NCI-H146 (cell line): ENCODE results near the gene TBL1XR1.

Experiments used
- DNase-seq: peaks from one replicate; lab custom pipeline; 2025; lab: John Stamatoyannopoulos, UW

TBL1XR1 gene

DNA sequence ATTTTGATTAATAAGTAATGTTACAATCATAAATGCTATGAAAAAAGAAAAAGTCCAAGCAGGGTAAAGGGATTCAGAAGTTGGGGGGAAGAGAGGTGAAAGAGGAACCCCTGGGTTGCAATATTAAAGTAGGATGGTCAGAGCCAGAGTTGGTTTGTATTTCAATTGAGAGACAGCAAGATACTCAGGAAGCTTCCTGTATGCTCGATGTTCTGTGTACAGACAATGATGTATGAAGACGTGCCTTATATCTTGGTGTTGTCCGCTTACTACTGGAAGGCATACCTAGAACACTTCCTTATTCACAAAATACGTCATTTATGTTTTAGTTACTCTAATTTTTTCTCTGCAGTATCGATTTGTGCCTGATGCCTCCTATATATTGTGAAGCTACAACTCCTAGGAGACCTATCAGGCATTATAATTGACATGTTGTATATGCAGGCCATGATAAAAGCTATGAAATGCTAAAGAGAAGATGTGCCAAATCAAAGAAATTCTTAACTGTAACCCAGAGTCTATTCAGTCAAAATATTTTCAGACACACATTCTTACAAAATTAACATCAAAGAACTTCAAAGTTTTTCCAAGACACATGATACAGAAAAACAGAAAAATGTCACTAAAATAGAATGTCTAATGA lies 87.5 kb downstream of the TBL1XR1 start:
- DNase-seq: no peak

DNA sequence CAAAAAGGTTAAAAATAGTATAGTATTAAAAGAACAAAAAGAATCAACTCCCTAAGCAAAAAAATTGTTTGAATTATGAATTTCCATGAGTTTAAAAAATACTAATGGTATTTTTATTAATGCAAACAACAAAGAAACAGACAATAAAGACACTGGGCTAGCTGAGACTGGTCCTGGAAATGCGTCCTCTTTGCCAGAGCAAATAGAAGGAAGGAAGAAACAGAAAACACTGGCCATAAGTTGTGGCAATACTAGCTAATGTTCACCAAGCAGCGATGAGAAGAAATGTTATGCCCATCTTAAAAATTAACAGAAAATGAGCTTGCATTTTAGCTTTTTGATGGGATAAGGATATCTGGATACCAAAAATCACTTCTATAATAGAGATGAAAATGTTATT lies 88.6 kb downstream of the TBL1XR1 start:
- DNase-seq: no peak

DNA sequence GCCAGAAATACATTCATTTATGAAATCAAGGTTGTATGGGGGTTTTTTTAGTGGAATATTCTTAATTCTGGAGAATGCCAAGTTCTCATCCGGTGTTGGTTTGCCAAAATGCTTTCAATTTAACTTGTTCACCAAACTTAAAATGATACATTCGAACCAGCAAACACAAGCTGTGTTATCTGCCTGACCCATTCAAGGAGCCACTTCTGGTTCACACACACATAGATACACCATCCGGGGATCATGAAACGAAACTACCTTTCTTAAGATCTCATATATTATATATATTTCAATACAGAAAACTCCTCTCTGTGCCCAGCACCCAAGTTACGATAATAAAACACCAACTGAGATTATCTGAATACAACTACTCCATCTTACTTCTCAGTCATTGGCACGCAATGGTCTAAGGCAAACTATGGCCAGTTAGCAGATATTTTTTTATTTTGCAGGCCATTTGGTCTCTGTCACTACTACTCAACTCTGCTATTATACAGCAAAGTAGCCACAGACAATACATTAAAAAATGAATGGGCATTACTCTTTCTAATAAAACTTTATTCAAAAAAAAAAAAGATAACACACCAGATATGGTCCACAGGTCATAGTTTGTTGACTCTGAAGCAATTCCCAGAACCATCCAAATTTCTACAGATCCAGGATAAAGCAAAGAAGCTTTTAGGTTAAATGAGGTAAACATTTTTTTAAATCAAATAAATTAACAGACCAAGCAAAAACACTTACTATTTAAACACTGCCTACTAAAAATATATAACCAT lies 89.6 kb downstream of the TBL1XR1 start:
- no peak for DNase-seq

DNA sequence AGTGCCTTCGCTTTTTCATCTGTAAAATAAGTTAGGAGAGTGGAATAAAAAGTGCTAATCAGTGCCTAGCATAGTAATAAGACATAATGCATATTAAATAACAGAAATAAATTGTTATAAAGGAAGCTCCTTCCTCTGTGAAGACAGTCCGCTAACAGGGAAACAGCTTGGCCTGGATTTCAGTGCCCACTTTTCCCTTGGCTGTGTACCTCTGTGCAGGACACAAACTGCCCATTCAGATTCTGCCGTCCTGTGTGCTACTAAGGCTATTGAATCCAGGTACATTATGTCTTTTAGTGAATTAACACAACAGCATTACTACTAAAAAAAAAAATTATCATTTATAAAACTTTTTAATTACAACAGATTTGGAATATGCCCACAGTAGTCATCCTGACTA lies 90.7 kb downstream of the TBL1XR1 start:
- no peak for DNase-seq

DNA sequence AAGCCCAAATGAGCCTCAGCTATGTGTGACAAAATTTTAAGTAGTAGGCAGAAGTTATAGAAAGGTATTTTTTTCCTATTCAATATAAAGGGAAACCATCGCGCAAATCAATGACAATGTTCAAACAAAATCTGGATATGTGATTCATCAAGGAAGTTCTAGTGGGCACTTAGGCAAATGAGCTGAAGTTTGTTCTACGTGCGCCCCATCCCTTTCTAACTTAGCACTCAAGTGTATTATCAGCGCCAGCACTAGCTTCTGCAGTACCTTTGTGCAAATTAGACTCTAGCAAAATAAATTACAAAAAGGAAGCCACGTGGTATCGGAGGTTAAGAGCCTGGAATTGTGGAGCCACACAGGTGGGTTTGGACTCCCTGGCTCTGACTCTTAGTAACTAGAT lies 91.1 kb downstream of the TBL1XR1 start:
- DNase-seq: no peak

DNA sequence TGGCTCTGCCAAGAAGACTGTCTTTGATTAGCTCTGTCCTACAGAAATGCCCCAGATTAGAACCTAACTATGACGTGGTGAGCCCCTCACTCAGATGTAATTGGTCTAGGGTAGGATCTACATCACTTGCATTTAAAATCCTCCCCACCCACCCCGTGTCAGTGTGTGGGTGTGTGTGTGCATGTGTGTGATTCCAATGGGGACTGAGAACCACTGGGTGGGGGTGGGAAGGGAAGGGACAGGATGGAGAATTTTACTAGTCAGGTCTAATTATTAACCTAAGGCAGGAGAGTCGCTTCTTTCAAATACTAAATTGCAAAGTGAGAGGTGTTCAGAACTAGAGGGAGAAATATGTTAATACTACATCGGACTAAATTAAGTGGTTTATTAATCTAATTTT lies 91.7 kb downstream of the TBL1XR1 start:
- no peak for DNase-seq

DNA sequence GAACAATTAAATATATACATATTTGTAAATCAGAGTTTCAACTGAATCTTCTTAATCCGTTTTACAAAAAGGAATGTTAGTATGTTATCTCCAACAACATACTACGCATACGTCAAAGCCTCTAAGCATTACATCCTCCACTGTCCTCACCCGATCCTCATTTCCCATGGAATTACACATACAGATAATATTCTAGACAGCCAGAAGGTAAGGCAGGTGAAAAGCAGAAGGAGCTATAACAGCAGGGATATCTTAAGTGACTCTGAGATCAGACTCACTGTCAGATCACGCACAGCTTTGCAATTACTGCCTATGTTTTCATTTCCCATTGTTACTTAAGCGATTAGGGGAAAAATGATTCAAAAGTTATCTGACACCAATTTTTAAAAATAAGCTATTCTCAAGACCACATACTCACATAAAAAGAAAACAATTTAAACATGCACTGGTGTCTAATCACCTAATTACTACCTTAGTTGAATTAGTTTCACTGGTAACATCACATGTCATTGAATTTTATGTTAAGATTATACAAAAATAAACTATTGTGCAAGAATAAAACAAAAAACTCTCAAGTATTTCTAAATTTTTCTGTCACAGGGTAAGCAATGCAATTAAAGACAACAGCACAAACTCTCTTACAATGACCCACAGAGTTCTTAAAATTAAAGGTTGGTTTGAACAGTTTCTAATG lies 92.8 kb downstream of the TBL1XR1 start:
- peak; percentile 26 for DNase-seq

DNA sequence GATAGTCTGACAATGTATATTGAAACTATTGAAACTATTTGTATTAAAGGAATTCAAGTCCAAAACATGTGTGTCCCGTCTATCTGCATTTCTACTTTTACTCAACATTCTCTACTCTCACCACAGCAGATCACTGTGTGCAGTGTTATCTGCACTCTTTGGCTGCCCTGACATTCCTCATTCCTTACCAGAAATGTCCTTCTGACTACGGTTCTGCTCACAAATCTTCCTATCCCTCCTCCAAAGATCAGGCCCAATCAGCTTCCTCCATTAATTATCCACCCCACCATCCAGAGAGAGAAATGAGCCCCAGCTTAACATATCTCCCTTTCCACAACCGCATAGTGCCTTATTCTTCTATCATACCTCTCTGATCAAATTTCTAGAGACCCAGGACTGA lies 94.7 kb downstream of the TBL1XR1 start:
- no peak for DNase-seq

DNA sequence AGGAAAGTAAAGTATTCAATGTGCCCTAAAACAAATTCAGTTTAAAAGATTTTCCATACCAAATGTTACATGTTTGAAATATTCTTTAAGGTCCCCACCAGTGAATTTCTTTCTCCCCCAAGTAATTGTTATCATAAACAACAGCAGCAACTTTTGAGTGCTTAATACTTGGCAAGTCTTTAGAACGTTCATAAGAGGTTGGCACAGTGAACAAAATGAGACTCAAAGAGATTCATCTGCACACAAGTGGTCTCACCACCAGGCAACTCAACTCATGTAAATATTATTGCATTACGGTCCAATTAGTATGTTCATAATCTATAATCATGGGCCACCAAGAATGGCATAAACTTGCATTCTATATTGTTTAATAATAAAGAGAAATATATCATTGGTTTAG lies 98.7 kb downstream of the TBL1XR1 start:
- no peak for DNase-seq

DNA sequence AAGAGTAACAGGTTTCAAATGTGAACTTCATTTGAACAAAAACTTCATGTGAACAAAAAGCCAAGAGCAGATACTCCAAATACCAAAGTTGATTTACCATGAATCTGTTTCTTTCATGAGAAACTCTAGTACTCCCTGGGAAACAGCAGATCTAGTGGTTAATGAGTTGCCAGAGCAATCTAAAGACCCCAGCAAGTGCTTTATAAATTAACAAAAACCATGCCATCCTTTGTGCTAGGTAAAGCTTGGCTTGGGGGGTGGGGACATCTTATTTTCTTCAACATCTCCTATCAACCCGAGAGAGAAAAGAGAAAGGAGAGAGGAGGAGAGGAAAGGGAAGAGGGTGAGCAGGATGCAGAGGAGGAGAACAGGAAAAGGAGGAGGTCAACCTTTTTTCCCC lies 100.7 kb downstream of the TBL1XR1 start:
- no peak for DNase-seq

DNA sequence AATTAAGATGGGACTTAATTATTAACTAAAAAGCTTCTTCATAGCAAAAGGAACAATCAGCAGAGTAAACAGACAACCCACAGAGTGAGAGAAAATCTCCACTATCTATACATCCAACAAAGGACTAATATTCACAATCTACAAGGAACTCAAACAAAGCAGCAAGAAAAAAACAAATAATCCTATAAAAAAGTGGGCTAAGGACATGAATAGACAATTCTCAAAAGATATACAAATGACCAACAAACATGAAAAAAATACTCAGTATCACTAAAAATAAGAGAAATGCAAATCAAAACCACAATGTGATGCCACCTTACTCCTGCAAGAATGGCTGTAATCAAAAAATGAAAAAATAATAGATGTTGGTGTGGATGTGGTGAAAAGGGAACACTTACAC lies 103.3 kb downstream of the TBL1XR1 start:
- DNase-seq: no peak

DNA sequence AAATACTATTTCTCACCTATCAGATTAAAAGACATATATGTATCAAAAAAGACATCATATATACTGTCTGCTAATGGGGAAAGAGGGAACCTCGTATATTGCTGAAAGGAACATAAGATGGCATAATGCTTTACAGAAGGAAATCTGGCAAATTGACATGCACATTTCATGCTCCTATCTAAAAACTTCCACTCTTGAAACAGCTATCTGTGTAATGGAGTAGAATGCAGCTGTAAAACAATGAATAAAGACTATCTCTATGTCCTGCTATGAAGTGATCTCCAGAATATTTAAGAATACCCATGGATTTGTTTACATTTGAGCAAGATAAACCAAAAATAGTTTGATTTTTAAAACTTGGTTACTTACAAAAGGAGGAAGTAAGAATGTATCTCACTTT lies 107.4 kb downstream of the TBL1XR1 start:
- DNase-seq: no peak

DNA sequence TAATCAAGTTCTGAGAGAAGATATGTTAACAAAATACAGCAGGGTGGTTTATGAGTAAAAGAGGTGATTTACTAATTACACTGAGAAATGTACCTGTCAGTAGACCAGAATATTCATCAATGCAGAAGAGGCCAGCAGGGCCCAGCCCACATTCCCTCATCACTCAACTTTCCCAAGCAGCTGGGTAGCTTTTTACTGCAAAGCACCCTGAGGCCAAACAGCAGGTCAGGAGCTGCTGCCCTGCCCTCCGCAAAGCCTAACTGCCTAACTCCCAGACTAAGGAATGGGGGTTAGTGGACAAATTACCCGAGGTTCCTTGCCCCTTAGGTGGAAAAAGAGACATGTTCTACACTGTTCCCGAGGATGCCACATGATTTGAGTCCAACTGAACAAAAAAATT lies 108.2 kb downstream of the TBL1XR1 start:
- DNase-seq: no peak

DNA sequence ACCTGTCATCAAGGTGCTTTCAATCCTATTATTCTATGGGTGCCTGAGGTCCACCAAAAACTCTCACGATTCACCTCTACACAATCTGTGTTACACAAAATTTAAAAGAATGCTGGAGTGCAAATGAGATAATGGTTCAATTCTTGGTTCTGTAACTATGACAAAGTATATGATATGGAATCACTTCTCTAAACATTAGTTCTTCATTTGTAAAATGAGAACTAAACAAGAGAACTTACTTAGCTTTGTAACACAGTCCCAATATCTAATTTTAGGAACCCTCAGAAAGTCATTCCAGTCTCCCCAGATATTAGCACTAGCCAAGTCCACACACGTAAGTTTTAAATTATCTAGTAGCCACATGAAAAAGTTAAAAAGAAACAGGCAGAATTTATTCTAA lies 111.5 kb downstream of the TBL1XR1 start:
- DNase-seq: no peak

DNA sequence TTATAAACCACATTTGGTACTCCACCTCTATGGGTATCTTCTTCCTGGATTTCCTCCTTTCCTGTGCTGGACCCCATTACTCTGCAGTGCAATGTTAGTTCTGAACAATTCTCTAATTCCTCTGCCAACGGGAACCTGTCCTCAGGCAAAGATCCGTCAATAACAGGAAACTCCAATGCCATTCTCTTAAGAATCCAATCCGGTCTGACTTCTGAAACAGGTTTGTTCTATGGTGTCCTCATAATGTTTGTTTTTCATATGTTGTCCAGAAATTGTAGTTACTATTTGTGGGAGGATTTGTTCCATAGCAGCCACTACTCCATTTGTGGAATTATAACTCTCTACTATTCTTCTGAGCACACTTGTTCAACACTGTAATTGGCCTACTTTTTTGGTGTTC lies 112.7 kb downstream of the TBL1XR1 start:
- DNase-seq: no peak

DNA sequence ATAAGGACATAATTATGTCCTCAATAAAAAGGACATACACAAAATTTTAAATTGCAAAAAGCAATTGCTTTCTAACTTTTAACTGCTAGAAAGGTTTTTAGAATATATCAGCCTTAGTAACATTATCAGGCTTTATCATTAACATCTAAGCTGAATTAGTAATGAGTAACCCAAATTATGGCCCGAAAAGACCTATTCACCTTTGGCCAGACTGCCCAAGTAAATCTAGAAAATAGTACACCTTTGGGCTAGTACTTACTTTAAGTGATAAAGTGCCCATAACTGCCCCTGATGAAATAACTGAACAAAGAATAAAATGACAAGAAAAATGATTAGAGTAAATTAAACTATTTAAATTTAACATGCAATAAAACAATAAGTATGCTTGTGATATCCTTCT lies 117.2 kb downstream of the TBL1XR1 start:
- no peak for DNase-seq

DNA sequence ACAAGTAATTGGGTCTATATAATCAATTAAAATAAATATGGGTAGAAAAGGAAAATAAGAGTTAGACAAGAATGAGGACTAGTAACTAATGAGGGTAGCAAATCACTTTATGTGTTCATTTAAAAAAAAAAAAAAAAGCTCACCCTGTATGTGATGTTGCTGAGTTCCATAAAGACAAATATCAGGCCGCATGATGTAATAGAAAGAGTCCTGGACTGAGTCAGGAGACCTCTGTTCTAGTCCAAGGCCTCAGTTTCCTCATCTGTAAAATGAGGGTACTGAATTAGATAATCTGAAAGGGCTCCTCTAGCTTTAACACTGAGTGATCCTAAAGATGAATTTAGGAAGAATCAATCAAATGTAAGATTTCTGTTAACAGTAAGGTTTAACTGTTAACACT lies 117.6 kb downstream of the TBL1XR1 start:
- DNase-seq: no peak

DNA sequence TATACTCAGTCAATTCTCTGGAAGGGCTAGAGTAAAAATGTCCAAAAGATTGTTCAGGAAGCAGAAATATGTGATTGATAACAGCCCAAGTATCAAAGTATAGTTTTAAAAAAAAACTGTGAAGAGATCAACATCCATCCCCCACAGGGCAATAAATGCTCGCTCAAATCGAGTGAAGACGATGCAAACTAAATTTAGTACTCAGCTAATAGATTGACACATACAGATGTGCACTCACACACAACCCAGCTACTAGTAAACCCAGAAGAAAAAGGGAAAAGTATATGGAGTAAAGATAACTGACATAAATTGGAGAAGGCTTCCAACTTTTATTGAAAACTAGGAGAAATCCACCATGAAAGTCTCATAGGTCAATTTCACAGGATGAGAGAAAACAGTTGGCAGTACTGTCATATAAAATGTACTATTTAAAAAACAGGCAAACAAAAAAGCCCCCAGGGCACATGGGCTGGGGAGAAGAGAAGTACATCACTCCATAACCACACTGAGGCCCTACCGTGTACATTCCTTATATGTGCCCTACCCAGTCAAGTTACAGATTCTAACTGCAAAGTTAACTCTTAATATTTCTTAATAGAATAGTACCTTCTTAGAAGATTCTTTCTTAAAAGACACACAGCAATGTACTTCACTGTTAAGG lies 125.7 kb downstream of the TBL1XR1 start:
- DNase-seq: no peak

DNA sequence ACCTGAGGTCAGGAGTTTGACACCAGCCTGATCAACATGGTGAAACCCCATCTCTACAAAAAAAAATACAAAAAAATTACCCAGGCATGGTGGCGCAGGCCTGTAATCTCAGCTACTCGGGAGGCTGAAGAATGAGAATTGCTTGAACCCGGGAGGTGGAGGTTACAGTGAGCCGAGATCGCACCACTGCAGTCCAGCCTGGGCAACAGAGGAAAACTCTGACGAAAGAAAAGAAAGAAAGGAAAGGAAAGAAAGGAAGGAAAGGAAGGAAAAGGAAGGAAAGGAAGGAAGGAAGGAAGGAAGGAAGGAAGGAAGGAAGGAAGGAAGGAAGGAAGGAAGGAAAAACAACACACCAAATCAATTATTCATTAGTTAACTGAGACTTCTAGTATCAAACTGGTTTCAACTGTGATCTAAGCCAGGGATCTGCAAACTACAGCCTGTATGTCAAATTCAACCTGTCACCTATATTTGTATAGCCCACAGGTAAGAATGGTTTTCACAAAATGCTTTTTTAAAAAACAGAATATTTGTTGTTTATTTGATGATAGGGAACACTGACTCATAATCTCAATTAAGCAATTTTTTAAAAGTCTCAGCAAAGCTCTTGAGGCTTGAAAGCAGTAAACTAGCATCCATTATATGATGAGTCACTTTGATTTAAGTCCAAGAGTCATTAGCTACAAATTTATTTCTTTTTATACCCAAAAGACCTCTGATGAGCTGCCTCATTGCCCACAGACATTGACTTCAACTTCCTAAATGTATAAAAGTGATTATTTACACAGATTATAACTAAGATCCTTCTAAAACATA lies 127.6 kb downstream of the TBL1XR1 start:
- DNase-seq: no peak

DNA sequence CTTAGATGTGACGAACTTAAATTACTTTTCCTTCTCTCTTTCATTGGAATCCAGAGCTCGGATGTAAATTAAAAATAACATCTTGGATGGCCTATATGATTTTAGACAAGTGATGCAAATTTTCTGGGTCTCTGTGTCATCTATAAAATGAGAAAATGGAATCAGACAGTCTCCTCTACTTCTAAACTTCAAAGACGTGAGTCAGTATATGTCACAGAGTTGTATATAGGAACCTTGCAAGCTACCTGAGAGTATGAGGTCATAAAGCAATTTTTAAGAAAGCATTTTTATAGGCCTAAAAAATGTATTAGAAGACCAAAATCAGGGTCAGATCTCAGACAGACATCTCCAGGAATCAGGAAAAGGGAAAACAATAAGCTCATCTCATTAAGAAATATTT lies 128.3 kb downstream of the TBL1XR1 start:
- DNase-seq: no peak

DNA sequence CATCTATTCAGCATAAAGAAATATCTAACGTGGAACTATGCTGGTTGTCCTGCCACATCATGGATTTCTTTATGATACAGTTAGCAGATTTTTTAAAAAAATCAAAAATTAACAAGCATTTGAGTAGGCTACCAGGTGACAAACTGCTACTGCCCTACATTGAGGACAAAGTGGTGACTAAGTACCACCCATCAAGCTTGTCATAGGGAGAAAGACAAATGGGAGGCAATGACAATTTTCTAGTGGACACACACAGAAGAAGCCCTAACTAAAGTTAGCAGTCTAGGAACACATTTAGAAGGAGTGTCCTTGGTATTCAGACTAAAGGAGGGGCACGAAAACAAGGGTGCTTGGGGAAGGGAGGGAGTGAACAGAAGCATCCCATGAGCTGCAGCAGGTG lies 131.2 kb downstream of the TBL1XR1 start:
- DNase-seq: no peak
